OCI-LY7 (cell line): Measurements from ENCODE around the gene HDGFL1.

ENCODE experiments used
- EZH2phosphoT487 ChIP-seq: fragments of 200-600 bp; sonication (generic); IDR thresholded peaks from 2 replicates; pipeline ENCODE4 v1.6.1; 2018; ENCODE audit warnings: low read depth, borderline replicate concordance, mild to moderate bottlenecking, mixed run types, antibody characterized with exemption, low read length, moderate library complexity, mixed read lengths
- TF ChIP-seq, protein P1 (sequence below): fragments of 200-600 bp; sonication (generic); conservative IDR thresholded peaks from 2 replicates; pipeline ENCODE4 v1.5.1; 2014; ENCODE audit warnings: mild to moderate bottlenecking, antibody characterized with exemption, low read length, moderate library complexity, mixed read lengths

DNA sequence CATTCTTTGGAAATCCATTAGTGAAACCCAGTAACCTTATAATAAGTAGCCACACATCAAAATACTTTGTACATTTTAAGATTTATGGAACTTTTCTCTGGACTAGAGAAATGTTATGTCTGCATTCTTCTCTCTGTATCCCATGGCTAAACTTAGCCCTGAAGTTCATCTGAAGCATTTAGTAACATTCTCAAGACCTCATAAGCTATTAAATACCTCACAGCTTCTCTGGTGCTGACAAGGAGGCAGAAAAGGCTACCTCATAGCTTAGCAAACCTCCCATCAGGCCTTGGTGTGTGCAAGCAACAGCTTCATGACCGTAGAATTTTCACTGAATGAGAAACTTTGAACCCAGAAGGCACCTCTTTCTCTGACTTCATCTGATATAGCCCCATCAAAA, 38.9 kb upstream of the HDGFL1 start:
- TF ChIP-seq, protein P1, sequence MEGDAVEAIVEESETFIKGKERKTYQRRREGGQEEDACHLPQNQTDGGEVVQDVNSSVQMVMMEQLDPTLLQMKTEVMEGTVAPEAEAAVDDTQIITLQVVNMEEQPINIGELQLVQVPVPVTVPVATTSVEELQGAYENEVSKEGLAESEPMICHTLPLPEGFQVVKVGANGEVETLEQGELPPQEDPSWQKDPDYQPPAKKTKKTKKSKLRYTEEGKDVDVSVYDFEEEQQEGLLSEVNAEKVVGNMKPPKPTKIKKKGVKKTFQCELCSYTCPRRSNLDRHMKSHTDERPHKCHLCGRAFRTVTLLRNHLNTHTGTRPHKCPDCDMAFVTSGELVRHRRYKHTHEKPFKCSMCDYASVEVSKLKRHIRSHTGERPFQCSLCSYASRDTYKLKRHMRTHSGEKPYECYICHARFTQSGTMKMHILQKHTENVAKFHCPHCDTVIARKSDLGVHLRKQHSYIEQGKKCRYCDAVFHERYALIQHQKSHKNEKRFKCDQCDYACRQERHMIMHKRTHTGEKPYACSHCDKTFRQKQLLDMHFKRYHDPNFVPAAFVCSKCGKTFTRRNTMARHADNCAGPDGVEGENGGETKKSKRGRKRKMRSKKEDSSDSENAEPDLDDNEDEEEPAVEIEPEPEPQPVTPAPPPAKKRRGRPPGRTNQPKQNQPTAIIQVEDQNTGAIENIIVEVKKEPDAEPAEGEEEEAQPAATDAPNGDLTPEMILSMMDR: no peak
- no peak for TF ChIP-seq EZH2phosphoT487
